HG02642 (cell line): Measurements from ENCODE around the gene KCNJ11.

Source experiments
- ATAC-seq: cut with Tn5 transposase; IDR thresholded peaks from one replicate; pipeline ENCODE4 v1.9.1; 2021; ENCODE audit warnings: mild to moderate bottlenecking; ENCODE audit not compliant: unreplicated experiment, poor library complexity

Gene KCNJ11

DNA sequence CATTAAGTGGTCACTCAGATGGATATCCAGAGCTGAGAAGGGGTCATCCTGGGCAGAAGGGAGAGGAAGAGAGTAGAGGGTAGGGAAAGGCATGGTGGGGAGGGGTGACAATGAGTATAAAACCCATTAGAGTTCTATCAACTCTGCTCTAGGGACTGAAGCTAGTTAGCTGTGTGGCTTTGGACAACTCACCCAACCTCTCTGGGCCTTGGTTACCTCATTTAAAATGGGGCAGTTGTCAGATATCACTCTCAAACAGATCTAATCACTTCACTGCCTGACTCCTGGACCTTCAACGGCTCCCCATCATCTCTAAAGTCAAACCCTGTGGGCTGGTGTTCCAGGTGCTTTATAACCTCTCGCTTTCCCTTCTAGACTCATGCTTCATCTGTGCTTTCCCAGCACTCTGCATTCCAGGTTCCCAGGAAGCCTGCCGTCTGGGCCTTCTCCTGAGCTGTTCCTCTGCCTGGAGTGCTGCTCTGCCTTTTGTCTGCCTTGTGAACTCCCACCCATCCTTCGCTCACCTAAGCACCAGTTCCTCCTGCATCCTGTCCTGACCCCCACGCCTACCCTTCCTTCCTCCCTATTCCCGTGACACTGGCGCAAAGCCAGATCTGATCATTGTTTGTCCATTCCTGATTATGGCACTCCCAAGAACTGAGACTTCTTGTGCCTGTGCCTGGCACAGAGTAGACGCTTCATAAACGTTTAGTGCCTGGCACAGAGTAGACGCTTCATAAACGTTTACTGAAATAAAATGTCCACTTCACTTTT is 22.3 kb upstream of the KCNJ11 start:
- ATAC-seq, result no peak

DNA sequence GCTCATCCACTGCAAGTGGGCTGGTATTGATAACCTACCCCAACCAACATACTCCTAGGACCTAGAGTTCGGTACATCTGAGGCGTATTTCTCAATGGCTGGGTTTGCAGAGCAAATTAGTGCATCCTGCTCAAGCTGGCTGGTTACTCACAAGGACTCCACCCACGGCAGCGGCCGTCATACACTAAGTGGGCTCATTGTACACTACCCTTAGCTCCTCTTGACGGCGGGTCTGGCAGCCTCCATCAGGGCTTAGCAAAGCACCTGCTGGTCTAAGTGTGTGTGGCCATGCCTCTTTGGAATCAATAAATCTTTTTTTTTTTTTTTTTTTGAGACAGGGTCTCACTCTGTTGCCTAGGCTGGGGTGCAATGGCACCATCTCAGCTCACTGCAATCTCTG is 20.2 kb upstream of the KCNJ11 start:
- no peak for ATAC-seq

DNA sequence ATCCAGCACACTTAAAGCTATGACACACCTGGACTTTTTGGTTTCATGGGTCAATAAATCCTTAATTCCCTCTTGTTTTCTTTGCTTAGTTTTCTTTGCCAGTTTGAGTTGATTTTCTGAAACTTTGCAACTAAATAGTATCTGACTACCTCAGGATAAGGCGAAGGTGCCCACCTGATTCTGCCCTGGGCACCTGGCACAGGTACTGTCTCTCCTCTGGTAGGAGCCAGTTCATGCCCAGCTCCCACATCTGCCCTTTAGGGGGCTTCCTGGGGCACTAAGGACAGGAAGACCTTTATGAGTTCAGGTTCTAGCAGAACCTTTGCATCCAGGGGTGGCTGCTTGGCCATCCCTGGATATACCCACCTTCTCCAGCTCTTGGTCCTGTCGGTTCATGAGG is 19.6 kb upstream of the KCNJ11 start:
- no peak for ATAC-seq

DNA sequence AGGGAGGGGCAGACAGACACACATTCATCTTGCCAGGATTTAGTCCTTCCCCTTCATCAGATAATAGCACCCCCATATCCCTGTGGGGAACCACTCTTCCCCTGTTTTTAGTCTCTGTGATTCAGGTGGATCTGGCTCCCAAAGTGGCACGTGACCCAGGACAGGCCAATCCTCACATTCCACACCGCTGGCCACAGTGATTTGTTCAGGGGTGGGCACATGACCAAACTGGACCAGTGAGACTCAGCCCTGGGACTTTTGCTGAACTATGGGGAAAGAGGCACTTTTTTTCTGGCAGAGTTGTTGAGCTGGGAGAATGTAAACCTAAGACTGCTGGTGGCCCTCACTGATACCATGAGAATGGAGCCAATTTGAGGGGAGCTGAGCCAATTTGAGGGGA is 19.1 kb upstream of the KCNJ11 start:
- no peak for ATAC-seq

DNA sequence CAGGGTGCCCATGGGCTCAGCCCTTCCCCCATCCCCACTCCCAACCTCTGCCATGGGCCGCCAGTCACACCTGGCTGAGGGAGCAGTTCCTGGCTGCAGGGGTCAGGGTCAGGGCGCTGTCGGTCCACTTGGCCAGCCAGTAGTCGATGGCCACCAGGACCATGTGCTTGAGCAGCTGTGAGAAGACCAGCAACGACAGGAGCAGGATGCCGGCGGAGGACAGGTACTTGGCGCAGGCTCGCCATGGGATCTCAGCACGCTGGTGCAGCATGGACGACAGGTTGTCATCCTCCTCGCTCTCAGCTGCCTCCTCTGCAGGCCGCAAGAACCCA is 18.3 kb upstream of the KCNJ11 start:
- no peak for ATAC-seq

DNA sequence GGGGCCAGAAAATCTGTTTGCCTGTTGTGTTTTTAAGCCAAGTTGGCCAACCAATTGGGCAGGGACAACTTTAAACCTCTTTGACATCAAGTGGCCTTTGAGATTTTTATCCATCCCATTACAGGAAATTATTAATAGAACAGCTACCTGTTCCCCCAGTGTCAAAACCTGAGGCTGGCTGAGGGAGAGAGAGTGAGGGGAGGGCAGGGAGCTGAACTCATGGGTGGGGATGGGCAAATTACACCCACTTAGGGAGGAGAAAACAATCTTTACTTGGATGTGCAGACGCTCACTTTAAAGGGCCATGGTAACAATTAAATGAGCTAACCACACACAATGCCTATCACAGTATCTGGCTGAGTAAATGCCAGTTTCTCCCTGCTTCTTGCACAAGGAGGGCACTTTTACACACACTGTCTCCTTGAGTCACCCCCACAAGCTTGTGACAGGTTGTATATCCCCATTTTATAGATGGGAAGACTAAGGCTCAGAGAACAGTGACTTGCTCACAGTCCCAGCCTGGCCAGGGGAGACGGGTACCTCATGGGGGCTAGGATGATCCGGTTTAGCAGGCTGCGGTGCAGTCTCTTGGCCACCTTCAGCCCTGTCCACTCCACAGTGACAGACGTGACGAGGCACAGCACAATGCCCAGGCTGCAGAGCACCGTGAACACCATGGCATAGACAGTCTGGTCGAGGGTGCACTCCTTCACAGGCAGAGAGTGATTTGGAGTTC is 17.8 kb upstream of the KCNJ11 start:
- ATAC-seq, result no peak

GRCh38 chr11:17405232-17406005 is 17.0 kb upstream of the KCNJ11 start:
- no peak for ATAC-seq

- no peak for ATAC-seq
These were observed 15.7 kb upstream of the KCNJ11 start for GRCh38 chr11:17403980-17404759.

- no peak for ATAC-seq
These were observed 14.0 kb upstream of the KCNJ11 start for GRCh38 chr11:17402486-17402885.

DNA sequence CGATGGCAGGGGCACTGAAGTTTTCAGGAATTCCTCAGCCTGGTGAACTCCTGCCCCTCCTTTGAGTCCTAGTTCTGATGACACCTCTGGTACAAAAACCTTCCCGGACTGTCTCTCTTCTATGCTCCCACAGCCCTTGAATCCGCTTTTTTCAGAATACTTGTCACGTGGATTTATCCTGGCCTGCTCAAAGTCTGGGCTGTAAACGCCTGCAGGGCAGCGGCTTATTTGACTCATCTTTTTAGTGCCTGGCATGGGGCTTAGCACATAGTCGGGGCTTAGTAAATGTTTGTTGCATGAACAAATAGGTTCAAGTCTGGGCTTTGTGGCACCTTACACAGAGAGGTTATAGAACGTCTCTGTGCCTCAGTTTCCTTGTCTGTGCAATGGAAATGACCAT is 13.4 kb upstream of the KCNJ11 start:
- ATAC-seq, result no peak

GRCh38 chr11:17401316-17401715 is 12.9 kb upstream of the KCNJ11 start:
- ATAC-seq, result no peak

DNA sequence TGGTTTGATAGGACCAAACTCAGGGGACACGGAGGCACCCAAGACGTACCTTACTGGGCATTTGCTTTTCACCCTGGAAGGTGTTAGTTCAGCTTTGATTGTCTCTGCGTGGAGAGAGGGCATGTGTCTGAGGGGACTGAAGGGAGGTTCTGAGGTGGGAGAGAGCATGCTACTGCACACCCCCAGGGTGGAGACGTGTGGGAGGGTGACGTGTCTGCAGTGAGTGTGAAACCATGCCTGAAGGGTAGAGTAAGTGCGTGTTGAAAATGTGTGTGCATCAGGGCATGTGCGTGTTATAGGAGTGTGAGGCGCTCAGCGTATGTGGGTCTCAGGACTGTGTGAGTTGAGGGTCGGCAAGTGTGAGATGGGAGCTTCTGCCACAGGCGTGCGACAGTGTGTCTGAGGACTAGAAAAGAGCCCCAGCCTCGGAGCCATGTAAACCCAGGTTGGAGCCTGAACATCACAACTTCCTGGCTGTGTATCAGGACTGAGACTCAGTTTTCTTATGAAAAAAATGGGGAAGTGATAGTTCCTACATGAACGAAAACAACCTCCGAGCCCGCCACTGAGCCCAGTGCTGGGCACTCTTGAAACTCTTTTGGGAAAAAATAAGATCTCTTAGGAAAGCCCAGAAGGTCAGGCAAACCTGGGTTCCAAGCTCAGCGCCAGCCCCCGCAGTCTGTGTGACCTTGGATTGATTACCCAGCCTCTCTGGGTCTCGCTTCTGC is 11.8 kb upstream of the KCNJ11 start:
- ATAC-seq, result no peak

DNA sequence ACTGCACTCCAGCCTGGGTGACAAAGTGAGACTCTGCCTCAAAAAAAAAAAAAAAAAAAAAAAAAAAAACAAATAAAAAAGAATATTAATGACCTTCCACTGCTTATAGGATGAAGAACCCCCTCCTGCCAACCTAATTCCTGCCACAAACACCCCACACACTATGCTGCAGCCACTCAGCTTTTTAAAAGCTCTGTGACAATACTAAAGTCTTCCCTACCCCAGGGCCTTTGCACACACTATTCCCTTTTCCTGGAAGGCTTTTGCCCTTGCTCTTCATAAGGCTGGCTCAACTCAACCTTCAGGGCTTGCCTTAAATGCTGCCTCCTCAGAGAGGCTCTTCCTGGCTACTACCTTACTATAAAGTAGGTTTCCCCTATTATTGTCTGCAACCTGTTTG is 10.8 kb upstream of the KCNJ11 start:
- no peak for ATAC-seq

GRCh38 chr11:17397311-17398002 is 9.0 kb upstream of the KCNJ11 start:
- no peak for ATAC-seq

DNA sequence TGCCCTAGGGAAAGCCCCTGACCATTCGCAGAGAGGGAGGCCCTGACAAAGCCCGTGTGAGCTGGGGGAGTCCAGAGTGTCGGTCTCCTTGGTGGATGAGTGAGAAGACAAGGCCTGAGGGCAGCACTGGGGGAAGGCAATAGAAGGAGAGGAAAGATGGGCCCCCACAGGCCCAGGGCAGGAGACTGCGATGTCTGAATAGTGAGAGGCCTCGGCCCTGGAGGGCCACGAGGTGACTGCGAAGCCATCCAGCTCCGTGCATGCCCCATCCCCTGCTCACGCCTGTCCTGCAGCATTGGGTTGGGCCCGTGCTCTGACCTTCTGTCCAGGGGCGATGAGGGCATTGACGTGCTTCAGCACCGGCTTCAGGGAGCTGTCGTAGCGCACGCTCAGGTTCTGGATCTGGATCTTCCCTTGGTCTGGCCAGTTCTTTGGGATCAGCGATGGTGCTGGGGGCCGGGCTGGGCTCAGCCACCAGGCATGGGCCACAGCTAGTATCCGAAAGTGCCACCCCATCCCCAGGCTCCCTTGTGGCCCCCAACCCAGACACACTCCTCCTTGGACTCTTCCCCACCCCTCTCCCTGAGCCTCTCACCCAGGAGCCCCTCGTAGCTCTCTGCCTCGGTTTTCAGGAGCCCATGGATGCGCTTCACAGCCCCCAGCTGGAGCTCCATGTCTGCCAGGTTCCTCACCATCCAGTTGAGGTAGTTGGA is 8.3 kb upstream of the KCNJ11 start:
- ATAC-seq, result no peak

DNA sequence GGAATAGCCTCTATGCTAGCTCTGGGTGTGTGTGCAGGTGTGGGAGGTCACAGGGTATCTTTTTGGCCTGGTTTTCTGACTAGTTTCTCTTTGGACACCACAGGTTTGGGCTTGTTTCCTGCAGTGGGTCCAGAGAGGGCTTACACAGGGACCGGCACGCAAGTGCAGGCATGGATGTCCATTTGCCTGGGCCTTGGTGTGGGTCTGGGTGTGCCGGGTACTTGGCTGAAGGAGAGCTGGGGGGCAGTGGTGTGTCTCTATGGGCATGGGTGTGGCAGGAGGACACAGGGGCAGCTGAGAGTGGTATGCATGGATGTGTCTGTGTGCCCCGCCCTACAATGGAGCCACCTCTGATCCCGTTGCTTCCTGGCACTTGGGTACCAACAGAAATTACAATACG is 7.5 kb upstream of the KCNJ11 start:
- no peak for ATAC-seq

GRCh38 chr11:17395554-17395961 is 7.1 kb upstream of the KCNJ11 start:
- no peak for ATAC-seq

GRCh38 chr11:17394743-17395390 is 6.4 kb upstream of the KCNJ11 start:
- ATAC-seq, result no peak
